Measurements from ENCODE around the gene ADPRHL1.

The ADPRHL1 gene

GRCh38 chr13:113411216-113412023 lies 41.9 kb downstream of the ADPRHL1 start:
- H3K27ac ChIP-seq, result no peak overlapping the region
- TF ChIP-seq ZFX (IDR thresholded peaks at IDR 0.05), result no peak
- no peak for TF ChIP-seq CTCF (conservative IDR thresholded peaks at IDR 0.05)

- TF ChIP-seq ZFX (IDR thresholded peaks at IDR 0.05), result no peak
- TF ChIP-seq CTCF (conservative IDR thresholded peaks at IDR 0.05), result no peak
- no peak overlapping the region for H3K27ac ChIP-seq
Observed at GRCh38 chr13:113410472-113411201, 42.7 kb downstream of the ADPRHL1 start.

GRCh38 chr13:113408562-113408961 lies 44.7 kb downstream of the ADPRHL1 start:
- H3K27ac ChIP-seq, result no peak overlapping the region
- no peak for TF ChIP-seq ZFX (IDR thresholded peaks at IDR 0.05)
- no peak for TF ChIP-seq CTCF (conservative IDR thresholded peaks at IDR 0.05)

- no peak overlapping the region for H3K27ac ChIP-seq
- TF ChIP-seq ZFX (IDR thresholded peaks at IDR 0.05) (no peak), CTCF (conservative IDR thresholded peaks at IDR 0.05) (no peak)
Observed at GRCh38 chr13:113407531-113408393, 45.5 kb downstream of the ADPRHL1 start.

GRCh38 chr13:113407103-113407530 lies 46.2 kb downstream of the ADPRHL1 start:
- TF ChIP-seq ZFX (IDR thresholded peaks at IDR 0.05) (no peak), CTCF (conservative IDR thresholded peaks at IDR 0.05) (no peak)
- H3K27ac ChIP-seq, result no peak overlapping the region

GRCh38 chr13:113406321-113407102 lies 46.8 kb downstream of the ADPRHL1 start:
- no peak for TF ChIP-seq ZFX (IDR thresholded peaks at IDR 0.05)
- TF ChIP-seq CTCF (conservative IDR thresholded peaks at IDR 0.05), result no peak
- no peak overlapping the region for H3K27ac ChIP-seq
